Right cardiac atrium (tissue), 5 donors: ENCODE measurements around the gene LGR6. TPM values are rescaled to one million over a fixed set of nuclear protein-coding genes. Genes with fewer than 3 reads are reported as not detected.
A peak's percentile ranks its signal among the peaks of the same experiment; 100 is the strongest.

Source experiments
- ATAC-seq, 2 donors: fragments of 200-7000 bp; cut with Tn5 transposase; one replicate each; pipeline versions ENCODE4 v1.8.0 to v1.9.1; 2020; ENCODE audit warnings: moderate library complexity in 2 of 2, mild to moderate bottlenecking in 1 of 2
- DNase-seq, 3 donors: peaks; one replicate each; pipeline ENCODE4 v3.0.0-alpha.2; 2020
- H3K27ac ChIP-seq: one replicate; pipeline ENCODE4 v1.5.1; 2013; ENCODE audit warnings: mild to moderate bottlenecking, low read length, control low read depth, moderate library complexity
- H3K27me3 ChIP-seq: one replicate; pipeline ENCODE4 v1.6.1; 2013; ENCODE audit not compliant: control insufficient read depth, insufficient read depth
- H3K4me1 ChIP-seq: one replicate; pipeline ENCODE4 v1.6.1; 2013; ENCODE audit warnings: low read length; ENCODE audit not compliant: control insufficient read depth, insufficient read depth
- H3K4me3 ChIP-seq: one replicate; pipeline ENCODE4 v1.5.1; 2013; ENCODE audit warnings: low read length, control low read depth
- H3K9me3 ChIP-seq: one replicate; pipeline ENCODE4 v1.6.1; 2013; ENCODE audit warnings: low read length; ENCODE audit not compliant: control insufficient read depth
- WGBS: extraction: QIAGEN DNeasy Blood & Tissue Kit; methylation state at CpG from one replicate; pipeline ENCODE4 v1.1.7; 2013; 5-methylcytosine and 5-hydroxymethylcytosine counted together
- intact Hi-C, 4 donors: fragments of 100-400 bp; cut with DNase I; formaldehyde crosslinking; loops; one replicate each; pipeline versions ENCODE4 v1.11.0 to v1.14.0; 2022 to 2023
- polyA plus RNA-seq: library from polyadenylated mRNA; stranded (reverse); fragments of 200-250 nt; gene quantifications from one replicate; pipeline ENCODE4 v1.2.3, GENCODE V29; 2013
- total RNA-seq, 4 donors: library from RNA; stranded (reverse); fragmentation: NEBNext Ultra II Directional; extraction: Animal tissue kit (Norgen Biotek cat#: 25700); gene quantifications; one replicate each; pipeline ENCODE4 v1.2.1, GENCODE V29; 2021
- donor health status: healthy with polysubstance abuse.
- donor health status: DM: no; HTN: yes; CAD: no.
- donor health status: DM: no; HTN: no; CAD: no.
- donor health status: DM: no; HTN: yes; CAD: no; lungs with severe emphysema.
- donor health status: DM: yes; HTN: yes; CAD: no.

The LGR6 gene
- total and polyA plus RNA-seq, 5 donors = 22.4 to 52.7 (median 29.0) TPM

DNA sequence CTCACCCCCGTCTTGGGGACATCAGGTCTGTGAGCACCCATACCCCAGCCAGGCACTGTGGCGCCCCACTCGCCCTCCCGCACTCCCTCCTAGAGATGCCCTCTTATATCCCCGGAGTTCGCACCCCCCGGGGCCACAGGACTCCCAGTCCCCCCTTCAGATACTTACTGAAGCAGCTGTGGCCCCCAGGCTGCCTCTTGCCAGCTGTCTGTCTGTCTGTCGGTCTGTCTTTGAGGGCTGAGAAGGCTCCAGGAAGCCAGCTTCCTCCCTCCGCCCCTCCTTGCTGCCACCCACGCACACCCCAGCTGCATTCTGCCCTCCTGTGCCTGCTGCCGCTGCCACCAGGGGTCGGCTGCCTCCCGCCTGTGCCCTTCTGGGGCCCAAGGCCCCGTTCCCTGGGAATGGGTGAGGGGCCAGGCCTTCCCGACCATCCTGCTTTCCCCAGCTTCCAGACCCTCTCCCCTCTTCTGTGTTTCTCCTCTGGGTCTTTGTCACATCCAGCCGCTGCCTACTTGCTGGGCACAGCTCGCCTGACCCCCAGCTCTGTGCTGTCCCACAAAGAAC is 33.1 kb upstream of the LGR6 start, which contains the start of gene PTPN7:
PTPN7 (minus strand) TSS at position 226 of the 564 bp plus-strand sequence. CDS start 1,200 bp downstream, outside the sequence.
- intact Hi-C loops = no loop called here
- Histone ChIP-seq H3K4me3 (no peak within 1 kb of the TSS), H3K9me3 (no peaks in the 10 kb centered on the region), H3K27me3 (no peaks in the 10 kb centered on the region), H3K4me1 (peaks cover 2% of the 10 kb centered on the region), H3K27ac (no peak within 1 kb of the TSS)
- ATAC-seq (peak in 1 of 2 donors; percentile 10), DNase-seq (peak in 2 of 3 donors; percentile 72 to 75)
- WGBS = 78% methylated on average over 17 of the region's 17 CpGs

DNA sequence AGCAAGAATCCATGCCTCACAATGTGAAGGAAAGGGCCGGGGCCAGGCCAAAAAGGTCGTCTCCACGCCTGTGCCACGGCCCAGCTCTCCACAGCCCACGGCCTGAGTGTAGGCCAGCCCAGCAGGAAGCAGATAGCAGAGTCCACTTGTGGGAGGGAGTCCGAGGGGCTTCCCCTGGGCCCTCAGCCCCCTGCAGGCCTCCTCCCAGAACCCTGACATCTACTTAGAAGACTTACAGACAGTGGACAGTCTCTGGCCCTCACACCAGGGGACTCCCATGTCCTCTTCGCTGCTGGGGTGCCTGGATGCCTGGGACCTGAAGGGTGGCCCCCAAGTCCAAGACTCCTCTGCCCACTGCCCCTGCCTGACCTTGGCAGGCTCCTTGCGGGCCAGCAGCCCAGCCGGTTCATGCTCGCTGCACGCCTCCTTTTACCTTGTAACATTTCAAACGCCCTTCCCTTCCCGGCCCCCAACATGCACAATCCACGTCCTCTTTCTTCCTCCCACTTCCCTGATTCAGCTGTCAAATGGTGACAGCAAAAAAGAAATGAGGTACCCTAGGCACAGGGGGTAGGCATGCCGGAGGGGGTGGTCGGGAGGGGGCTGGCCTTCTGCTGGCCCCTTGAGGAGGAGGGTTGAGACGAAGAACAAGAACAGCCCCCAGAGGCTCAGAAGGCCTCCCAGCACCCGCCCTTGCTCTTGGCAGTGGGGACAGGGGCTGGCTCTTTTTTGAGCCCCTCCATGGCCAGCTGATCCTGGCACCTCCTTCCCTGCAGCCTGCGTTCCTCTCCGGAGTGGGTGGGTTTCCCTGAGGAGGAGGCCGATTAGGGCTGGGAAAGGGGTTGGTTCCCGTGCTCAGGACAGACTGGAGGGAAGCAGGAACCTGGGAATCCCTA is 32.2 kb upstream of the LGR6 start:
- no peaks in the 10 kb centered on the region for H3K4me1 ChIP-seq
- DNase-seq (peak in 1 of 3 donors; percentile 49), ATAC-seq (no peak)
- no peaks in the 10 kb centered on the region for H3K27me3 ChIP-seq
- H3K4me3 ChIP-seq = no peak overlapping the region
- no peaks in the 10 kb centered on the region for H3K9me3 ChIP-seq
- 63% methylated on average over 22 of the region's 22 CpGs for WGBS
- intact Hi-C loops = no loop called here
- H3K27ac ChIP-seq = no peak overlapping the region

DNA sequence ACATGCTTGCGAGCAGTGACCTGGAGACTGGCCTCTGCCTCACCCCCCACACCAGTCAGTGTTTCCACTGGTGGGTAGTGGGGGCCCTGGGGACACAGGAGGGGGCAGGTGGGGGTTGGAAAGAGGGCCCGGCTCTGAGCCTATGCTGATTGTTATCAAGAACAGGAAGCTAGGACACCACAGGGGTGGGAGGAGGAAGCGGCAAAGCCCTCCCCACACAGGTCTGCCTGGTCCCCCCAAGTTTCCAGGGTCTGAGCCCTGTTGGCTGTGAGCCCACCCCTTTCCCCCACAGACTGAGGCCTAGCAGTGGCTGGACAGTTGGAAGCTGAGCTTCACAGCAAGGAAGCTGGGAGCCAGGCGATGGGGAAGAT is 31.6 kb upstream of the LGR6 start:
- no peaks in the 10 kb centered on the region for H3K27me3 ChIP-seq
- ATAC-seq = peak in 1 of 2 donors; percentile 12
- no peaks in the 10 kb centered on the region for H3K4me1 ChIP-seq
- intact Hi-C loops = no loop called here
- peak in 1 of 3 donors; percentile 52 for DNase-seq
- WGBS = 72% methylated on average over 4 of the region's 4 CpGs
- H3K4me3 ChIP-seq = no peak overlapping the region
- no peak overlapping the region for H3K27ac ChIP-seq
- H3K9me3 ChIP-seq = no peaks in the 10 kb centered on the region

DNA sequence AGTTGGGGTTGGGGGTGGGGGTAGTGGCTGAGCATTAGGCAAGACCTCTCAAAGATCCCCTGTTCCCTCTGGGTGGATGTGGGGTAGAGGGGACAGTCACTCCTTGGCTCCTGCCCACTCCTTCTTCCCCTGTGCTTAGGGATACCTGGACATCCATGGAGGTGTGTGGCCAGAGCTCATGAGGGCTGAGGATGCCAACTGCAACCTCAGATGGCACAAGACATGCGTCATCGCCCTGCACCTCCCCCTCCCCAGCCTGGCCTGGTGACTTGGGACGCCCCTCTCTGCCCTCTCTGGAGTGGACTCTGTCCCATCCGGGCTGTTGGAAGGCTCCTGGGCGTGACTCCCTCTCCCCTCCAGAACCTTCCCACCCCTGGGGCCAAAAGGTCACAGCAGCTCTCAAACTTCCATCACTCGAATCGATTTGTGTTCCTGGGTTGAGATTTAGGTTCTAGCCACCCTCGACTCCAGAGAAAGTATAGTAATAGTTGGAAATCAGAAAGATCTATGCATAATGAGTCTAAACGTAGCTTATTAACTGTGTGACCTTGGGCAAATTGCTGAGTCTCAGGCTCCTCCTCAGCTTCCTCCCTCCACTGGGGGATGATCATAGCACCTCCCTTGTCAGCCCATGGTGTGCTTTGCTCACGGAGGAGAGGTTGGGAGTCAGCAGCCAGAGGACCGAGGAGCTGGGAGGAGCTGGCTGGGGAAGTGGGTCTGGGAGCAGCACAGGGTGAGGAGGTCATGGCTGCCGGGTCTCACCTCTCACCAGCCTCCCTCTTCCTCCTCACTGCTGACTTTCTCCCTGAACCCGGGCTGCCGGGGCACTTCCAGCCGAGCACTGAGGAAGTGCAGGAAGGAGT is 30.9 kb upstream of the LGR6 start:
- DNase-seq (peak in 1 of 3 donors; percentile 36), ATAC-seq (no peak)
- intact Hi-C loops = no loop called here
- Histone ChIP-seq H3K27me3 (no peaks in the 10 kb centered on the region), H3K9me3 (no peaks in the 10 kb centered on the region), H3K27ac (no peak overlapping the region), H3K4me1 (no peaks in the 10 kb centered on the region), H3K4me3 (no peak overlapping the region)
- 60% methylated on average over 15 of the region's 15 CpGs for WGBS

DNA sequence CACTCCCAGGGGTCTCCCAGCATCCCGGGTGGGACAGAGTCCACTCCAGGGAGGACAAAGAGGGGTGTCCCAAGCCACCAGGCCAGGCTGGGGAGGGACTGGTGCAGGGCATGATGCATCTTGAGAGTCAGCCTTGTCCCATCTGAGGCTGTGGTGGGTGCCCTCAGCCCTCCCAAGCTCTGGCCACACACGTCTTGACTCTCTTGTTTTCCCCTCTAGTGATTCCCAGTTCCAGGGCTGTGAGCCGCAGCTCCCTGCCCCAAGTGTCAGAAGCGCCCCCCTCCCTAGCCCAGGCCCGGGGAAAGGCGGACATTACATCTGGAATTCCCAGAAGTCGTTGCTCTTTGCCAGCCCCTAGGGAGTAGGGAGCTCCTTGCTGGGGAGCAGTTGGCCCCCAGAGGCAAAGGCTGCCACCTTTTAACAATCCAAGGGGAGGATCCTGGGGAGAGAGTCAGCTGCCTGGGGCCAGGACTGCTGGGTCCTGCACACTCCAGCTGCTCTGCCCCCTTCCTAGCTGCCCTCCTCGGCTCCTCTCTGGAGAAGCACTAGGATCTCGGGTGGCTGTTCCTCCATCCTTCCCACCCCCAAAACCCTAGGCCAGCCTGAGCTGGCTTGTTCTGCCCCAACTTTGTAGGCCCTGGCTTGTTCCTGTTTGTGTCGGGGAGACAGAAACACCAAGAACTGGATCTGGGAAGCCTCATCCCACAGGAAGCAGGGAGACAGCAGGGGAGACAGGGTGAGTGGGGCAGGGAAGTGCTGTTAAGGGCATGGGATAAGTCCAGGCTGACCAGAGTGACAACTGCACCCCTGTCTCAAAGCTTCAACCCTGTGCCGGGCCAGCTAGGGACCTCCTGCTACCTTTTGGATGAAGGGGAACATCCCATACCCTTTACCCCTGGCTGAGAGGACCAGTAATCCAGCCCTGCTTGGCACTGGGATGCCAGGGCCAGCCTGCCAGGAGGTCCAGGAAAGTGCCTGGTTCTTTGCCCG is 30.0 kb upstream of the LGR6 start:
- H3K4me3 ChIP-seq = no peak overlapping the region
- 78% methylated on average over 12 of the region's 12 CpGs for WGBS
- no peaks in the 10 kb centered on the region for H3K4me1 ChIP-seq
- DNase-seq = peak in 1 of 3 donors; percentile 52
- no peak for ATAC-seq
- H3K27ac ChIP-seq = no peak overlapping the region
- intact Hi-C loops = no loop called here
- no peaks in the 10 kb centered on the region for H3K9me3 ChIP-seq
- no peaks in the 10 kb centered on the region for H3K27me3 ChIP-seq

DNA sequence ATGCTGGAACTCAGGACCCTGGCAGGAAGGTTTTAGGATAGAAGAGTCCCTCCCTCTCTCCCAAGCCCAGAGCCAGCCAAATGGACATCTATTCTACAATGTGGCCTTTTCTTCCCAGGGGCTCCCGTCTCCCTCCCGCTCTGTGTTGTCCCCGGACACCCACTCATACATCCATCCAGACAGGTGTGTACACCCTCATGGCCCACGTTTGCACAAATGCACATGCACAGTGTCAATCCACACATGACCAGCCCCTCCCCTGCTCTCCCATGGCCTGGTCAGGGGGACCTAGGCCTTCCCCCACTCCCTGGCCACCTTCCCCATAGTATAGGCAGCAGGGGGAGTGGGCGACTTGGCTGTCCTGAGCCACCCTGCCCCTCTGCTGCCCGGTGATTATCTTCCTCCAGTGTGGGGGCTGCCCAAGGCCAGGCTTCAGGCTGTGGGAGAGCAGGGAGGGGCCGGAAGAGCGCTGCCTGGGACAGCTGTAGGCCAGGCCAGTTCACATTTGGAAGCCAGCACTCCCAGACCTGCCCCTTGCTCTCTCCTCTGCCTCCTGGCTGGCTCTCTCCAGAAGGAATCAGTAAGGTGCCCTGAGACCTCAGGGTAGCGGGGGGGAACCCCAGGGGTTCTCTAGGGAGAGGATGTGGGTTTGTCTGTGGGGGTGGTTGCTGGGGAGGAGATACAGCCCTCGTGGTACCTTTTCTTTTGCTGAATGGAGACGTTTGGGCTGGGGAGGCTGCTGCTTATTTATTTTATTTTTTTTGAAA is 29.1 kb upstream of the LGR6 start:
- Histone ChIP-seq H3K4me1 (no peaks in the 10 kb centered on the region), H3K27me3 (no peaks in the 10 kb centered on the region), H3K4me3 (no peak overlapping the region), H3K9me3 (no peaks in the 10 kb centered on the region), H3K27ac (no peak overlapping the region)
- intact Hi-C loops = no loop called here
- no peak for ATAC-seq
- WGBS = 66% methylated on average over 11 of the region's 11 CpGs
- DNase-seq = peak in 1 of 3 donors; percentile 19

DNA sequence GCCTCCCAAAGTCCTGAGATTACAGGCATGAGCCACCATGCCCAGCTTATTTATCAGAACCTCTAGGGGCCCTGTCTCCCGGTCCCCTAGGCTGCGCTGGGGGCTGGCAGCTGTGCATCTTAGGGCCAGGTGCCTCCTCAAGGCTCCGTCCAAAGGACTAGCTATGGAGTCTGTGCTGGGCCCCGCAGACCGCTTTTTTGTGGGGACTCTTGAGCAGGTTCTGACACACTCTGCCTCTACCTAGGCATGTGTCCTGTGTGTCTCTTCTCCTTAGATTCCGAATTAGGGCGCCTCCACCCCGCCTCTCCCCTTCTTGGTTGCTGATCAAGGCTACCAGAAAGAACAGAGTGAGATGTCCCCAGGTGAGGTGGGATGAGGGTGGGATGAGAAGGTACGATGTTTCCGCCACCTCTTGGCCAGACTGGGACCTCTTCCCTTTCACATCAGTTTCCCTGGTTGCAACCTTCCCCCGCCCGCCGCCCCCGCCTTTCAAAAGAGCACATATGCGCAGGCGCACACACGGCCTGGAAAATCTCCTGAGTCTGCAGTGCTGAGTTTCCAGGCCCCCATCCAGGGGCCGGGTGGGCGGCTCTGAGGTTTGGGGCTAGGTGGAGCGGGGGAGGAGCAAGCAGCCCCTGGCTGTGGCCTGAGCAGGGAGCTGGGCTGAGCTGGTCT is 28.2 kb upstream of the LGR6 start:
- no peak for ATAC-seq
- Histone ChIP-seq H3K27ac (no peak overlapping the region), H3K4me3 (no peak overlapping the region), H3K27me3 (no peaks in the 10 kb centered on the region), H3K9me3 (no peaks in the 10 kb centered on the region), H3K4me1 (no peaks in the 10 kb centered on the region)
- 81% methylated on average over 20 of the region's 20 CpGs for WGBS
- intact Hi-C loops = no loop called here
- peak in 2 of 3 donors; percentile 60 to 74 for DNase-seq

DNA sequence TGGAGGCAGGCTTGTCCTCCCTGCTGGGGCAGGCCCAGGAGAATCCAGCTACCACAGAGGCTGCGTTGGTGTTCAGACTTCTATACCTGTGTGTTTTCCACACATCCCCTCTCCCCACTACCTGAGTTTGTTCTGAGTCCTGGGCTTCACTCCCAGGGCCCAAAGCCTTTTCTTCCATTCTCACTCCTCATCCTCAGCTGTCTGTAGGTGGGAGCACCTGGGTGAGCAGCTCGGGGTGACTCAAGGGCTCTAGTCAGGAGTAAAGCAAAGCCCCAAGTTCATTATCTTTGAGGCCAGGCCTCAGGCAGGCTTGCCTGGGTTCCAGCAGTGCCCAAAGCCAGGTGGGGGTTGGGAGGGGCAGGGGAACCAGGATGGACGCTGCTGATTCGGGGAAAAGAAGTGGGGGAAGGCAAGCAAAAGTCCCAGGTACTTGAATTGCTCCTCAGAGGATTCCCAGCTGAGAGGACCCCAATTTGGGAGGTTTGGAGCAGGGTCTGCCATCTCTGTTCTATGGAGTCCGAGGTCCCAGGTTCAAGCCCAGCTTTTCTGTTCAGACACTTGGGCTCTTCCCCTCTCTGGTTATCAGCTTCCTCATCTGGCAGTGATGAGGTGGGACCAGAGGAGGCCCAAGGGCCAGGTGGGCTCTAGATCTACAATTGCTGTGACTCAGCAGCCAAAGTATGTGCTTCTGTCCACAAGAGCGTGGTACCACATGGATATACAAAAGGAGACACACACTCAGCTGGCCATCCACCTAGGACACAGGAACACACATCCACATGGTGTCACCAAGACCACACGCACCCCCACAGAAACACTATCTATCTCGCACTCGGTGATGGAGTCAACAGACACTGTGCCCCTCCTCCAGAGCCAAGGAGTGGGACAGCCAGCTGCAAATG is 27.4 kb upstream of the LGR6 start:
- Histone ChIP-seq H3K4me1 (no peaks in the 10 kb centered on the region), H3K27ac (no peak overlapping the region), H3K9me3 (no peaks in the 10 kb centered on the region), H3K27me3 (no peaks in the 10 kb centered on the region), H3K4me3 (no peak overlapping the region)
- WGBS = 93% methylated on average over 9 of the region's 9 CpGs
- intact Hi-C loops = no loop called here
- DNase-seq (peak in 1 of 3 donors; percentile 4), ATAC-seq (no peak)
